HG03196 (cell line): ENCODE measurements around the gene SPPL3.
"Not testable (repeated sequence)": the region's sequence is repeated elsewhere in the genome, so short reads cannot be mapped to it uniquely, and the experiment has no call there.

Experiments
- ATAC-seq: cut with Tn5 transposase; IDR thresholded peaks from one replicate; pipeline ENCODE4 v1.9.1; 2021; ENCODE audit not compliant: unreplicated experiment

SPPL3 gene

GRCh38 chr12:120844768-120845449 is 59.2 kb downstream of the SPPL3 start:
- ATAC-seq: no peak

- no peak for ATAC-seq
These were observed 59.9 kb downstream of the SPPL3 start for GRCh38 chr12:120844297-120844696.

DNA sequence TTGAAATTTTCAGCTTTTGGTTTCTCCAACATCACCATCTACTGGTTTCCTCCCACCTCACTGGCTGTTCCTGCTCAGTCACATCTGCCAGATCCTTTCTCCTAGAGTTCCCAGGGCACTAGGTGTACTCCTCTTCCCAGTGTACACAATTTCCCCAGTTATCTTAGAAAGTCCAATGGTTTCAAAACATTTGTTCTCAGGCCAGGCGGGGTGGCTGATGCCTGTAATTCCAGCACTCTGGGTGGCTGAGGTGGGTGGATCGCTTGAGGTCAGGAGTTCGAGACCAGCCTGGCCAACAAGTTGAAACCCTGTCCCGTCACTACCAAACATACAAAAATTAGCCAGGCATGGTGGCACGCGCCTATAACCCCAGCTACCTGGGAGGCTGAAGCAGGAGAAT is 60.7 kb downstream of the SPPL3 start:
- ATAC-seq: no peak

GRCh38 chr12:120842595-120842994 is 61.6 kb downstream of the SPPL3 start:
- no peak for ATAC-seq

DNA sequence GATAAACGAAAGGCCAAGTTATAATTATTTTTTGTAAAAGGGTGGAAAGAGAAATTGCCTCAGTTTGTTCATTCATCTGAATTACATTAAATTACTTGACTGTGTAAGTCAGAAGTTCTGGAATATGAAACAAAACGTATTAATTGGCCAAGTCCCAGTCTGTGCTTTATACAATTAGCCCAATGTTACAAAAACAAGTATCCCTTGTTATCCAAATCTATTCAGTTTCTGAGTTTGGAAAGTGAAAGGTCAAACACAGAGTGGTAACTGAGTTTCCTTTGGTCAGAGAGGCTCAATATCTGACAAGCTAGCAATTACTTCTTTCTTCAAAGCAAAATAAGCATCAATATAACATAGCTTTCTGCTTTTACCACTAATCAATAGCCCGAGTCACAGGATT is 62.6 kb downstream of the SPPL3 start:
- ATAC-seq: no peak

DNA sequence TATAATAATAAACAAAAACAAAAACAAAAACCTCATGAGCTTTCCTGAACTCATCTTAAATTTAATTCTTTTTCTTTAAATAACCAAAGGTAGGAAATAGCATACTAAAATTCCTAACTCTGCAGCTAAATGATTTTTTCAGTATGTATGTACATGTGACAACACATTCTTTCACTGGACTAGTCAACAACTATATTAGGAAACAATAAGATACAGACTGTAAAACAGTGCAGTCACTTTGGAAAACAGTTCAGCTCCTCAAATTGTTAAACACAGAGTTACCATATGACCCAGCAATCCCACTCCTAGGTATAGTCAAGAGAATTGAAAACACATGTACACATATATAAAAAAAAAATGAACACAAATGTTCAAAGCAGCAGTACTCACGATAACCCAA is 64.7 kb downstream of the SPPL3 start:
- ATAC-seq: no peak

DNA sequence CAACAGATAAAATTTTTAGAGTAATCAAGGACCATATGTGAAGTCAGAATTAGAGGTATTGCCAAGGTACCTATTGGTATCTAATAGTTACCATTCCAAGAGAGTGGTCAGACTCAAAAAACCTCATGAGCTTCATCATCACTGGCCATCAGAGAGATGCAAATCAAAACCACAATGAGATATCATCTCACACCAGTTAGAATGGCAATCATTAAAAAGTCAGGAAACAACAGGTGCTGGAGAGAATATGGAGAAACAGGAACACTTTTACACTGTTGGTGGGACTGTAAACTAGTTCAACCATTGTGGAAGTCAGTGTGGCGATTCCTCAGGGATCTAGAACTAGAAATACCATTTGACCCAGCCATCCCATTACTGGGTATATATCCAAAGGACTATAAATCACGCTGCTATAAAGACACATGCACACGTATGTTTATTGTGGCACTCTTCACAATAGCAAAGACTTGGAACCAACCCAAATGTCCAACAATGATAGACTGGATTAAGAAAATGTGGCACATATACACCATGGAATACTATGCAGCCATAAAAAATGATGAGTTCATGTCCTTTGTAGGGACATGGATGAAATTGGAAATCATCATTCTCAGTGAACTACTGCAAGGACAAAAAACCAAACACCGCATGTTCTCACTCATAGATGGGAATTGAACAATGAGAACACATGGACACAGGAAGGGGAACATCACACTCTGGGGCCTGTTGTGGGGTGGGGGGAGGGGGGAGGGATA is 65.4 kb downstream of the SPPL3 start:
- ATAC-seq: not testable (repeated sequence)

DNA sequence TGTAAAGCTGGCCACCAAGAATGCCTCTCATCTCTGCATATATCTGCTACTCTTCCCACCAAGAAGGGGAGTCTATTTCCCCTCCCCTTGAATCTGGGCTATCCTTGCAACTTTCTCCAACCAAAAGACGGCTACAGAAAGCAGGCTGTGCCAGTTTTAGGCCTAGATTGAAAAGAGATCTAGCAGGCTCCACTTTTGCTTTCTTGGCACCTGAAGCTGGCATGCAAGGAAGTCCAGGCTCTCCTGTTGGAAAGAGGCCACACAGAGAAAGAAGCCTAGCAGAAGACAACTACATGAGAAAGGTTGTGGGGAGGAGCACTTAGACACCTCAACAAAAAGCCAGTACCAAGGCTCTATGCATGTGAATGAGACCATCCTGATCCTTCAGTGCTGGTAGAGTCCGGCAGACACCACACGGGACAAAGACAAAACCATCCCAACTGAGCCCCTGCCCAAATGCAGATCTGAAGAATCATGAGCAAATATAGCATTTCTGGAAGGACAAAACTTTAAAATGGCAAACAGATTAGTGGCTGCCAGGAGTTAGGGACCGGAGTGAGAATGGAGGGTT is 68.0 kb downstream of the SPPL3 start:
- no peak for ATAC-seq

DNA sequence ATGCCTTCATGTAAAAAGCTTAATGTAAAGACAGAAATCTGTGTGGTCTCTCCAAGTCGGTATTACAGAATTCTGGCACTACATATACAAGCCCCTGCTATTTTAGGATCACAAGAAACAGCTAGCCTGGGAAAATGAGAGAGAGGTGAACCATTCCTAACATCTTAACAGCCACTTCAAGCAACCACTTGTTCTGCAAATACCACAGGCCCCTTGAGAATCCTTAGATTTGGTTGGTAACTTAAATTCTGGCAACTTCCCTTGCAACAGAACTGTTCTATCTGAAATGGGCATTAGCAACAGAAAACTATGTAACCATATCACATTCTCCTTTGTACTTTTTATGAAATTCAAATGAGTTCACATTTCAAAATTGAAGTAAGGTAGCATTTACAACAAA is 68.5 kb downstream of the SPPL3 start:
- ATAC-seq: no peak

GRCh38 chr12:120835304-120835612 is 68.9 kb downstream of the SPPL3 start:
- no peak for ATAC-seq

DNA sequence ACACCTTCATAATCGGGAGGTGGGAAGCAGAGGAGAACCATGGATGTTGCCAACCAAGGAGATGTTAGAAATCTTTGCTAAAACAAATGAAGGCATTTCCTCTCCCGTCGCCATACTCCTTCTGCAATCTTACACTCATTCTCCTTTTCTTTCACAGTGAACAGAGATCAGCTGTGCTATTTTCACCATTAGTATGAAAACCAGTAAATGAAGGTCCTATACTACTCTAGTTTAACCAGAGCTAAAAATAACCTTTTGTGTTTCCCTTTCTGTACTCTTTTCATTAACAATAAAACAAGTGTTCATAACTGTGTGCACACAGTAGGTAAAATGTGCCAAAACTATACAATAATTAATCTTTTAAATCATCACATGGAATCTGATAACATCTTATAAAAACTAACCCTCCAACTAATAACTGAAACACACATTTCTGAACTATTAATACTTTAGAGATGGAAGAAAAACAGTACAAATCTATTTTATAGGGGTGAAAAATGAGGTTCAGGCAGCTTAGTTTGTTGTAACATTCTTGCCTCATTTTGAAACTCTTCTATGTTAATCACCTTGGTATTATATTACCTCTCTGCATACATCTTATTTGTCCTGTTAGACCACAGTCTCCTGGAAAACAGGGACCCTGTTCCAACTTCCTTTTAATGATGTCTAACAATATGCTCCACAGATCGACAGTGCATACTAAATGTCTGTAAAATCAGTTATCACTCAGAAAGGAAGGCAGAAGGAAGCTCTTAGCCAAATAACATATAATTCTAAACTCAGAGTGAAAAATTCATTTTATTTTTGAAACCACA is 69.5 kb downstream of the SPPL3 start:
- ATAC-seq: no peak

- ATAC-seq: no peak
These were observed 70.3 kb downstream of the SPPL3 start for GRCh38 chr12:120833849-120834248.

DNA sequence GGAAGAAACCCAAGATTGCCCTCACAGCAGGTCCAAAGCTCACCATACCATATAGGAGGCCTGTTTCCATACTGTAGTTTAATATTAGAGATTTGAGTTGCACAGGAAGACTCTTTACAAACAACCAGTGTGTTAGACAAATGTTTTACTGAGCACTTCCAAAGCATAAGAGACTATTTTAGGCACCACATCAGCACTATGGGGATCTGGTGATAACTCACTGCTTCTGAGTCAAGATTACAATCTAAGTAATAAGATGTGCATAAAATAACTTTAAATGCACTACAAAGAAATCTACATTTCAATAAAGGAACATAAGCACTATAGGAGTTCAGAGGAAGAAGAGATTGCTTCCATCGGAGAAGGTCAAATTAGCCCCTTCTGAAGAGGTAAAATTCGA is 71.4 kb downstream of the SPPL3 start:
- no peak for ATAC-seq

- ATAC-seq: no peak
These were observed 72.4 kb downstream of the SPPL3 start for GRCh38 chr12:120831648-120832267.

DNA sequence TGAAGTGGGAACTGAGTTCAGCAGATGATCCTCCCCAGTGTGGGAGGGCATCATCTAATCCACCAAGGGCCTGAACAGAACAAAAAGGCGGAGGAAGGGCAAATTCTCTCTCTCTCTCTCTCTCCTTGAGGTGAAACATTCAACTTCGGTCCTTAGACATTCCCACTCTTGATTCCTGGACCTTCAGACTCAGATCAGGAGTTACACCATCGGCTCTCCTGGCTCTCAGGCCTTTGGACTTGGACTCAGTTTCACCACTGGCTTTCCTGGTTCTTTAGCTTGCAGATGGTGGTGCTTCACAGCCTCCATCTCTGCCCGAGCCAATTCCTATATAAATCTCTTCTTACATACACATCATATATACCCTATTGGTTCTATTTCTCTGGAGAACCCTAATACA is 73.2 kb downstream of the SPPL3 start:
- no peak for ATAC-seq

DNA sequence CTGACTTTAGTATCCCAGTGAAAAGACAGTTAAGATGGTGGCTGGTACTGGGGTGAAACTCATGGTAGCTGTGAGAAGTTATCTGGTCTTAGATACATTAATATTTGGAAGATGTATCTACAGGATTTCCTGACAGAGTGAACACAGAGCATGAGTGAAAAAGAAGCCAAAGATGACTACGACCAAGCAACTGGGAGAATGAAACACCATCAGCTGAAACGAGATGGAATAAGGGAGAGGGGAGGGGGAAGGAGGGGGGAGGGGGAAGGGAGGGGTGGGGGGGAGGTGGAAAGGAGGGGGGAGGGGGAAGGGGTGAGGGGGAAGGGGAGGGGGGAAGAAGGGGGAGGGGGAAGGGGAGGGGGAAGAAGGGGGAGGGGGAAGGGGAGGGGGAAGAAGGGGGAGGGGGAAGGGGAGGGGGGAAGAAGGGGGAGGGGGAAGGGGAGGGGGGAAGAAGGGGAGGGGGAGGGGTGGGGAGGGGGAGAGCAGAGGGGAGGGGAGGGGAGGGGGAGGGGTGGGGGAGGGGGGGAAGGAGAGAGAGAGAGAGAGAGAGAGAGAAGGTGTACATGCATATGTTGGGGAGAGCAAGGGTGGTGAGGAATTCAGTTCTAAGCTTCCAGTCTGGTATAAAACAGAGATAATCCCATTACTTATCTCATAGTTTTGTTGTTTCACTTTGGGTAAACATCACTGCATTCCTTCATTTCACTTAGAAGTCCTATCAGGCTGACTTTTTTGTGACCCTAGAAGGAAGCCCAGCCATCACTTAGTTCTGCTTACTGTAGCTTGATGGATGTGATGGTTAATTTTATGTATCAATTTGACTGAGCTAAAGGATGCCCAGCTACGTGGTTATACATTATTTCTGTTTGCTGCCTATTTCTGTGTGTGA is 73.9 kb downstream of the SPPL3 start:
- no peak for ATAC-seq

GRCh38 chr12:120826335-120826734 is 77.8 kb downstream of the SPPL3 start:
- no peak for ATAC-seq

DNA sequence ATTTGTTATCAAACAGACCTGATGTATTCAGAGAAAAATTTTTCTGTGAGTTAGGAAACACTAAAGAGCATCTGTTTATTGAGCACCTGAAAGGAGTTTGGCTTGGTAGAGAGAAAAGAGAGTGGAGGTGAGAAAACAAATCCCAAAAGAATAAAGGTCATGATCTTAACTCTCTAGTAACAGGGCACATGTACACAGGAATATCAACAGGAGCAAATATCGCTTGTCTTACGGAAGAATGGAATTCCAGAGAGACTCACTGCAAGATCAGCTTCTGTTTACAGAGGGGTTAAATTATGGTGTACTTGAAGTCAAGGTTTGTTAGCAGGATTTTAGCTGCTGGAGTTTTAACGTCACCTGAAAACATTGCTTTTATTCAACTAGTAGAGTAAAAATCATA is 78.8 kb downstream of the SPPL3 start:
- no peak for ATAC-seq

- ATAC-seq: no peak
These were observed 81.2 kb downstream of the SPPL3 start for GRCh38 chr12:120822832-120823503.

- no peak for ATAC-seq
These were observed 82.3 kb downstream of the SPPL3 start for GRCh38 chr12:120821878-120822277.
